HuH-7 (cell line): ENCODE results near the gene SNCB.

Source experiments
- DNase-seq: peaks from one replicate; pipeline ENCODE4 v3.0.0; 2011; ENCODE audit warnings: low spot score

The SNCB gene

DNA sequence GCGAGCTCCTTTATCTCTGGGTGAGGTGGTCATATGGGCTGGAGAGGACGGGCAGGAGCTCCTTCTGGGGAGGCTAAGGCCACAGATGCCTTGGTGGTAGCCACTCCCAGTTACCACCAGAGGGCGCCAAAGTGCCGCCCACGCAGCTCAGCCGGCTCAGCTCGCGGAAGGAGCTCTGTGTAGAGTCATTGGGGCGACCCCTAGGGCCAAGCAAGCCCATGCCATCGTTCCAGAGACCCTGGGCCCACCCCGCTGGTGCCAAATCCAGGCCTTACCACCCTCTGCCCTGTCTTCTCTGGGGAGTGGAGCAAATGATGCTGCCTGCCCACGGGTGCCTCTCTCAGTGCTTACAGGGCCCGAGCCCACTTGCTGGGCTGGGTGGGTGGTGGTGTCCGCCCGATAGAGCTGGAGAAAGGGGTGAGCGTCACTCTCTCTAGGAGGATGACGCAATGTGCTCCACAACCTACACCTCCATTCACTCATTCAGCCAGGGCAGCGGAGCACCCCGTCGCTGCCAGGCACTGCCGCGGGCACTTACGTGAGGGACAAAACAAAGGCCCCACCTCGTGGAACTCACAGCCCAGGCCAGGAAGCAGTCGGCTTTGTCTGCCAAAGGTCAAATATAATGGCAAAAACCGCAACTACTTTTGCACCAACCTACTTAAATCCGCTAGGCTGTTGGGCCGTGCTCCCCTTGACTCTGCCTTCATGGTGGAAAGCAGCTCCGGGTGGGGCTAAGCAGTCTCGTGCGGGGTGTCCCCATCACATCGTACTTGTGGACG is 30.7 kb upstream of the SNCB start:
- peak; percentile 98 for DNase-seq

DNA sequence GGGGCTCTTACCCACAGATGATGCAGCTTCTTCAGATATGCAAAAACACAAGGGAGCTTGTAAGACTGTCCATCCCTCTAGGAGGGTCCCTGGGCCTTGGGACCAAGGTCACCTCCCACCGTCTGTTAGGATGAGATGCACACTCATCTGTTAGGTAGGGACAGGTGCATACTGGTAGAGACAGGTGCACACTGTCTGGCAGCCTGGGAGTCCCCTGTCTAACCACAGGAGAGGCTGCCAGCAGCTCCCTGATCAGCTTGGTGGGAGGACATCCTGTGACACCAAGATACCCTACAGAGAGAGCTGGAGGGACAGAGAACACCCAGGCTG is 30.2 kb upstream of the SNCB start:
- DNase-seq = no peak

DNA sequence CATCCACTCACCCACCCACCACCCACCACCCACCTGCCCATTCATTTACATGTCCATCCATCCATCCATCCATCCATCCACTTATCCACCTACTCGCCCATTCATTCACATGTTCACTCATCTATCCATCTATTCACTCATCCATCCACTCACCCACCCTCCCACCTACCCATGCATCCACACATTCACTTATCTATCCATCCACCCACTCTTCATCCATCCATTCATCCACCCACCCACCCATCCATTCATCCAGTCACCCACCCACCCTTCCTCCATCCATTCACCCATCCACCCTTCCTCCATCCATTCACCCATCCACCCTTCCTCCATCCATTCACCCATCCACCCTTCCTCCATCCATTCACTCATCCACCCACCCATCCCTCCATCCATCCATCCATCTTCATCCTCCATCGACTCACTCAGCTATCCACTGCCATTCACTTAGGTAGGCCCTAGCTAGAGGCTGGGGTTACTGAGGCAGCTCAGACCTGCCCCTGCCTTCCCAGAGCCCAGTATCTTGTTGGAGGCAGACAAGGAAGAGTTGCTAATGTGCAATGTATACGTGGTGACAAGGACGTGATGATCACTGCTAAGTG is 29.6 kb upstream of the SNCB start:
- no peak for DNase-seq

DNA sequence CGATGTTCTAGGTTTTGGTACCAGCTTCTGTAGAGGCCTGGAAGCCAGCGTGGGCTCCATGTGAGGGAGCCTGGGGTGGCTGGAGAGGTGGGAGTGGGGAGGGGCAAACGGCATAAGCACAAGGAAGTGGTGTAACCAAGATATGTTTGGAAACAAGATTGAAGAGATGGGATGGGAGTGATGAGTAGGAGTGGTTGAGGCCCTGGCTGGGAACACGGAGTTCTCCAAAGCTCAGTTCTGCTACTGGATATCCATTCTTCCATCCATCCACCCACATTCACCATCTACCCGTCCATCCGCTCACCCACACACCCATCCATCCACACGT is 29.1 kb upstream of the SNCB start:
- no peak for DNase-seq

DNA sequence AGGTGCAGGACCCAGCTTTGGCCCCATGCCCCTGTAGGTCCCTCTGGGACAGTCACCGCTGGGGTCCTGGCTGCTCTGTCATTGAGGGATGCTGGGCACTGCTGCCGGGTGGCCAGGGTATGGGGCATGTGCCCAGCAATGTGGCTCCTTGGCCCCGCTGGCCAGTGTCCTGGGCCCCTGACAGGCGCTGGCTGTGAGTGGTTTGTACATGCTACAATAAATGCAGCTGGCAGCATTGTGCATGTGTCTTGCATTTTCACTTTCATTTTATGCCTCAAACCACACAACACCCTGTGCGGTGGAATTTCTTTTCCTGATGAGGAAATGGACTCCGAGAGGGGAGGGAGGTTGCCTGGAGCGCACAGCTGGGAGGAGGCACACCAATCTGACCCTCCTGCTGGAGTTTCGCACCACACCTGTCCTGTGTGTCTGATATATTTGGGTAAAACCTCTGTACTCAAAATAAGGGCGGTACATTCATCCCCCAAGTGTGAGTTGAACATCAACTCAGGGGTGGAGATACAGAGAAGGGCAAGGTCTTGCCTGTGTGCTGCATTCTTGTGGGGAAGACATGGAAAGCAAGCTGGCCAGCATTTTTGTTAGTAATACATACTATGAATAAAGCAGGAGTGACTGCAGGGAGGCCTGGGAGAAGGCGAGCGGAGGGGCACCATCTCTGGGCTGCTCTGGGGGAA is 28.6 kb upstream of the SNCB start:
- no peak for DNase-seq

DNA sequence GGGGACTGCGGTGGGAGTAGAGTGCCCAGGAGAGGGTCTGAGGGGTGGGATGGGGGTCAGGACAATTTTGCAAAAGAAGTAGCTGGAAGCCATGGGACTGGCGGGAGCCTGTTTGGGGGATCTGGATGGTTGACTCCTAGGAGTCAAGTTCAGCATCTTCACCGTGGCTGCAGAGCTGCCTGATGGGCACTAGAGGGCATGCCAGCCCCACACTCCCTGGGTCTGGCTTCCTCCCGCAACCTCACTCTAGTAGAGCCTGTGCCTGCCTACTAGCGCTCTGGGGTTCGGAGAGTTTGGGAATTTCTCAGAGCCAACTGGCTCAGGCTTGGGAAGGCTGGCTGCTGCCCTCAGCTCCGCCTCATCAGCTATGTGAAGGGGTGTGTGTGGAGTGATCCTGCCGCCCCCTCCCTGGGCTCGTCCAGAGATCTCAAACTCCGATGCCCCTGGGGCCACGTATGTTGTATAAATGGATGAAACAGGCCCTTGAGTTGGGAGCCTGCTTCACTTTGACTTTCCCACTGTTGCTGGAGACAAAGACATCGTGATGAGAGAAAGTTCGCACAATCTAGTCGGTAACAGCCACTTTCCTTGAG is 27.8 kb upstream of the SNCB start:
- DNase-seq = peak; percentile 92

DNA sequence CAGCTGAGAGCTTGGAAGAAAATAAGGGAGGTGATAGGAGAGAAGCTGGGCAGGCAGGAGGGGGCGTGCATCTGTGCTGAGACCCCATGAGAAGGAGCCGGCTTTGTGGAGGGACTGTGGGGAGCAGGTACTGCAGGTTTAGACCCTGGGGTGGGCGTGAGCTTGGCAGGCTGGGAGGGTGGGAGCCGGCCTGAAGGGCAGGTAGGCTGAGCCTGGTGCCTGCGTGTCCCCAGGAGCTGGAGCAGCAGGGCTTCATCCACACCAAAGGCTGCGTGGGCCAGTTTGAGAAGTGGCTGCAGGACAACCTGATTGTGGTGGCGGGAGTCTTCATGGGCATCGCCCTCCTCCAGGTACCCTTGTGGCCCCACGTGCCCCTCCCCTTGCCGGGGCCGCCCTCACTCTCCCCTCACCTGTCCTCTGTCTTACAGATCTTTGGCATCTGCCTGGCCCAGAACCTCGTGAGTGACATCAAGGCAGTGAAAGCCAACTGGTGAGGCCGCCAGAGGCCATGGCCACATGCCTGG is 26.2 kb upstream of the SNCB start:
- no peak for DNase-seq

DNA sequence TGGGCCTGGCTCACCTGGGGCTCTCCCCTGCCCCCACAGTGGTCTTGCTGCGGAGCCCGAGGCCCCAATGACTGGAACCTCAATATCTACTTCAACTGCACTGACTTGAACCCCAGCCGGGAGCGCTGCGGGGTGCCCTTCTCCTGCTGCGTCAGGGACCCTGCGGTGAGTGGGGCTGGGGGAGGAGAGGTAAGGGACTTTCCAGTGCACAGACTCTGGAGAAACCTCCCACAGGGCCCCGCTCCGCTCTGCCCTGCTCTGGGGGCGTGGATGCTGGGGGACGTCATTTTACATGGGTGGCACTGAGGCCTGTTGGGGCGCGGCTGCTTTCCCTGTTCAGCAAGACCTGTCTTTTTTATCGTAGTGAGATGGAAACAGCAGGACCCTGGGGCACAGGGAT is 24.5 kb upstream of the SNCB start:
- DNase-seq = no peak

DNA sequence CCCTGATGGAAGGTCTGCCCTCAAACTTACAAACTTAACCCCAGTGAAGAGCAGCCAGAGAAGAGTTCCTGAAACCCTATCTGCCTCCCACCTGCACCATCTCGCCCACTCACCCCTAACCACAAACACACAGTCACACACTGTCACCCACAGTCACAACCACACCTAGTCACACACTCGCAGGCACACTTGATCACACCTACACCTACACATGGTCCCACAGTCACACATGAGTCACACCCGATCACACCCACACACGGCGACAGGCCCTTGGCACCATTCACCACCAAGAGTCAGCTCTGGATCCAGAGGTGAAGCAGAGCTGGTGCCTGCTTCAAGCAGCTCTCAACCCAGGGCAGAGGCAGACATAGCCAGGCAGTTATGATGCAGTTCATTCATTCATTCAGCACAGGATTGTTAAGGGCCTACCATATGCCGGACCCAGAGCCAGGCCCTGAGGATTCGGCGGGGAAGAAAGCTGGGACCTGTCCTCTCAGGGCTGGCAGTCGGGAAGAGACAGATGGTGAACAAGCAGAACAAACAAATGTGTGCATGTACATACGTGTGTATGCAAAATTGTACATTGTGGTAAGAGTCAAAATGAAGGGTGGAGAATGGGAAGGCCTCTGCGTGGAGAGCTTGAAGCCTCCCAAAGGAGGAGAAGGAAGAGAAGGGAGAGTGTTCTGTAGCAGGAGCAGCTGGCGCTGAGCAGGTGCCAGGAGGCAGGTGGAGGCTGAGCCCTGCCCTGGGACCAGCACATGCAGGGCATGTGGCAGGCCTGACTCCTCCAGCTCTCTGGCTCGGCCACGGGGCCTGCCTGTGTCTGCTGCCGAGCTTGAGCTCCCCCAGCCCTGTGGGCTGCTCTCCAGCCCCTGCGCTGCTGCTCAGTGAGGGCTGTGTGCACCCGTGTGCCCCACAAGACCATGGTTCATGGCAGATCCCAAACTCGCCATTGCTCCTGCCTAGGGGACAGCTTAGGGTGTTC is 23.4 kb upstream of the SNCB start:
- DNase-seq = no peak

DNA sequence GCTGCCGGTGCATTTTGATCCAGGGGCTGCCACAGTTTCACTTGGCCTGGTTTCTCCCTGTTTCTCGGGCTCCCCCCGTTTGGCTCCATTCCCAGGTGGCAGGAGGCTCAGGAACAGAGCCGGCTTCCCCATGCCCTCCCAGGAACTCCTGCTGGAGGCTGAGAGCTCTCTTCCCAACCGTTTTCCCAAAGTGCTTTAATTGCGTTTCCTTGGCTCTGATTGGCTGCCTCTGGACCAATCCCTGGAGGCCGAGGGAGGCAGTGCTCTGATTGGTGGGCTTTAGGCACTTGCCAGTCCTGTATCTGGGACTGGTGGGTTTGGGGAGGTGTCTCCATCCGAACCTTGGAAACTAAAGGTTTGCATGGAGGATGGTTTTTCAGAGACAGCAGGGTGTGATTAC is 21.8 kb upstream of the SNCB start:
- no peak for DNase-seq

DNA sequence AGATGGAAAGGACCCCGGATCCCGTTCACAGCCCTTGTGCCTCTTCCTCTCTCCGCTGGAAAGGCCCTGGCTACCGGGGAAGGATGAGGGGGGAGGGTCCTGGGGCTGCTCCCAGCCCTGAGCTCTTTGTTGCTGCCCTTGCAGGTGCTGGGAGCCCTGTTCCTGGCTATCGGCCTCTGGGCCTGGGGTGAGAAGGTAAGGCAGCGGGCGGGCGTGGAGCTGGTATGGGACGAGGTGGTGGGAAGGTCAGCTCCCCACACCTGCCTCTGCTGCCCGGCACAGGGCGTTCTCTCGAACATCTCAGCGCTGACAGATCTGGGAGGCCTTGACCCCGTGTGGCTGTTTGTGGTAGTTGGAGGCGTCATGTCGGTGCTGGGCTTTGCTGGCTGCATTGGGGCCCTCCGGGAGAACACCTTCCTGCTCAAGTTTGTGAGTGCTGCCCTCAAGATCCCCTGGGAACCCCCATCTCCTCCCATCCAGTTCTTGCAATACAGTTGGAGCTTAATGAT is 21.2 kb upstream of the SNCB start:
- DNase-seq = no peak

DNA sequence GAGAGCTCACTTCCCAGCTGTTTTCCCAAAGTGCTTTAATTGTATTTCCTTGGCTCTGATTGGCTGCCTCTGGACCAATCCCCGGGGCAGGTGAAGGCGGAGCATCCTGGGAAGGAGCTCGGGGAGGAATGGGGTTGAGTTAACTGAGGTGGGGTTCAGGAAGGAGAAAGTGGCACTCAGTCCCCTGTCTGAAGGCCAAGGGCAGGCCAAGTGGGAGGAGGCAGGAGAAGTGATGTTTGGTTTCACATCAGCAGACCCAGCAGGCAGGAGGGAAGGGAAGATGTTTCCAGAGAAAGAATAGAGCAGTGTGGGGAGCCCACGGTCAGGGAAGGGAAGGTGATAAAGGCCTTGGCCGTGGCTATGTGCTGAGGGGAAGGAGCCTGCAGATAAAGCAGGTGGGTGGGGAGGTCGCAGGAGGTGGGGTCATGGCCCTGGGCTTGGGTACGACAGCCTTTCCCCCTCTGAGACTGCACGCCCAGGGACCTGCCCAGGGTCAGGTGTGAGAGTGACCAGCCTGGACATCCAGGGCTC is 20.1 kb upstream of the SNCB start:
- no peak for DNase-seq

DNA sequence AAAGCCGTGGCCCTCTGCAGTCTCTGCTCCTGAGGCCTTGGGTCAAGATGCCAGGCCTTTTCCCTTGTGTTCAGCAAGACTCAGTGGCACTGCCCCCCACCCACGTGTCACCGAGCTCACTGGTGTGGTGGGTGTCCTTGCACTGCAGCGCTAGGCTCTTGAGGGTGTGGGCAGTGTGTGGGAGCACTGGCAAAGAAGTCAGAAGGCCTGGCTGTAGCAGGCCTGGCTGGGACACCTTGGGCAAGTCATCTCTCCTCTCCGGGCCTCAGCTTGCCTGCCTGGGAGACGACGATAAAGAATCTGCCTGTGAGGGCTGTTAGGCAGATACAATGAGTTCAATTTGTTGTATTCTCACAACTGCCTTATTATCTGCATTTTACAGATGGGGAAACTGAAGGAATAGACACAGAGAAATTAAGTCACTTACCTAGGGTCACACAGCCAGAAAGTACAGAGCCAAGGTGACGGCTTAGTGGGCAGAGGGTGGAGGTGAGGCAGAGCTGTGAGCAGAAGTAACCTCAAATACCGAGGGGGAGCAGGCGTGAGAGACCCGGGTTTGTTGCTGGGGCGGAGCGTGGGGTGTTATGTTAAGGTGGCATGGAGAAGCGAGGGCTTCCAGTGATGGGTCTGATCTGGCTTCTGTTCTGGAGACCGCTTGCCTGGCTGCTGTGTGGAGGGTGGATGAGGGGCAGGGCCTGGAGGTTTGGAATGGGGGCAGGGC is 18.3 kb upstream of the SNCB start:
- DNase-seq = no peak

DNA sequence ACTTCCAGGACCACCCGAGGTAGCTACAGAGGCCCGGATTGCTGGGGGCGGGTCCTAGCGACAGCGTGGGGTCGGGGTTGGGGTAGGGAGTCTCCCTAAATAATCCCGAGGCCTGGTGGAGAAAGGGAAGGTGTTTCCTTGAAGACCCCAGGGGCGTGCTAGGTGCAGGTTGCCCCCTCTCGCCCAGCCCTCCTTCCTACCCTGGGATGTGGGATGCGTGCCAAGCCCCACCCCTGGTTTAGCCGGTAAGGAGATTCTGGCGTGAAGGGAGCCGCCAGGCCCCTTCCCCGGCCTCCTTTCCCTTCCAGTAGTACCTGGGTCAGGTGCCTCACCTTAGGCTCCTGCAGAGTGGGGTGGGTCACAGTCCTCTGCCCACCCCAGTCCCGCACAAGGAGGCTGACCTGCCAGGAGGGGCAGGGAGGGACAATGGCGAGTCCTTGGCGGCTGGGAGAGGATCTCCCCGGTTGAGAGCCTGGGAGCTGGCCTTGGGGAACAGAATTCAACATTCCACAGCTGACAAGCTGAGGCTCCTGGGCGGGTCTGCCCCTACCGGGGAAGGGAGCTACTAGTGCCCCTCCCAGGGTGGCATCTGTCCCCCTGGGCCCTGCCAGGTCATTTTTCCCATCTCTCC is 17.6 kb upstream of the SNCB start:
- peak; percentile 67 for DNase-seq

DNA sequence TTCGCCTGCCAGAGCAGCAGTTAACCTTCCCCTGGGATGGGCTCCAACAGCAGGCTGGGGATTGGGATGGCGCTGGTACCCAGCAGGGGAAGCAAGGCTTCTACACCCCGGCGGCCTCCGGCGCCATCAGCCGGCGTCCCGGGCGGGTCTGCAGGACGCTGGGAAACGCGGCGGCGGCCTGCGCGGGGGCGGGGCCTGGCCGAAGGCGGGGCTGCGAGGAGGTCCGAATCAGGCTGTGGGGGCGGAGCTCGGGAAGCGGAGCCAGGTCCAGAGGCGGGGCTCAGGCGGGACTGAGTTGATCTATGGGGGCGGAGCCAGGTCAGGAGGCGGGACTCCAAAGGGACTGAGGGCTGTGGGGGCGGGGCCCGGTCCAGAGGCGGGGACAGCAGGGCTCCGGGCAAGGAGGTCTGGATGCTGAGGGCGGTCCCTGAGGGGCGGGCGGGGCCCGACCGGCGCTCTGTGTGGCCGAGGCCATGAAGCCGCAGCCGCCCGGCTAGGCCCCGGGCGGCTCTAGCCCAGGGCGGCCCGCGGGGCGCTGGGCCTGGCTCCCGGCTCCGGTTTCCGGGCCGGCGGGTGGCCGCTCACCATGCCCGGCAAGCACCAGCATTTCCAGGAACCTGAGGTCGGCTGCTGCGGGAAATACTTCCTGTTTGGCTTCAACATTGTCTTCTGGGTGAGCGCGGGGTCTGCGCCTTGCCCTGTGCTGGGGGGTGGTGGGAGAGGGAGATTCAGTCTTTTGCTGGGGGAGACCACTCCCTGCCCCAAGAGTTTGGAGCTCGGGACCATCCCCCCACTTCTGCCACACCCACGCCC is 16.9 kb upstream of the SNCB start, which contains the start of gene TSPAN17:
Gene TSPAN17, plus strand, starts transcription at position 455 of the 813 bp plus-strand sequence. Its CDS starts 132 bp downstream, at position 587.
- DNase-seq = peak; percentile 99

DNA sequence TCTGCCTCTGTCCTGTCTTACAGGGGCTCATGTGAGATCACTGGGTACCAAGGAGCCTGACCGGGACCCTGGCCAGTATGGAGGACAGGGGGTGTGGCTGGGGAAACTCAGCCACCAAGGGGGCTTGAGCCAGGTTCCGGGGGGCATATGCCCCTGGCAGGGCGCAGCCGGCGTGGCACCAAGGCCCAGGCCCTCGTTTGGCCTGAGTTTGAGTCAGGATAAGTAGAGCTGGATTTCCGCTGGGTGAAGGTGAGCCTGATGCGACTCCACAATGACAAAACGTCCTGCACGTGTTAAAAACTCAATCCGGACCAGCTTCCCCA is 16.3 kb upstream of the SNCB start:
- no peak for DNase-seq

DNA sequence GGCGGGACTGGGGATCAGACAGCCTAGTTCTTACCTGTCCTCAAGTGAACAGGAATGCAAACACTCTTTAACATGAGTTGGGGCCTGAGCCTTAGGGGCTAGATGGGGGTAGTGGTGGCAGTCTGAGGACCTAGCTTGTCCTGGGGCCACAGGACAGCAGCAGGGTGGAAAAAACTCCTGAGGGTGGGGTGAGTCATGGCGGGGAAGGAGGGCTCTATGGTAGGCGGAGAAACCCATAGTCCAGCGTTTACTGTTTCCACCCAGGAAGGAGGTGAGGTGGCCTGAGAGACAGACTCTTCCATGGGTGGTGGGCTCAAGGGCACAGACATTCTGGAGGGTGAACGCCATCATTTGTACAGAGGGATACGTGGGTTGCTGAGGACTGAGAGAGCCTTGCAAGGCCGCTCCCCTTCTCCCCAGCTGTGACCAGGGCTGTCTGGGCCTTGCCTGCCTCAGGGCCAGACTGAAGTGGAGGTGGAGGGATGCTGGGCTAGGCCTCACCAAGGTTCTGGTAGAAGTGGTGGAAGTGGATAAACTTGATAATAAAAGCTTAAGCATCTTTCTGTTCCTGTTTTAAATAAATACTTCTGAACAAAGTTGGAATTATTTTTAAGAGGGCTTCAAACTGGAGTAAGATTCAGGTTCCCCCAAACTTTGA is 15.8 kb upstream of the SNCB start:
- DNase-seq = no peak

DNA sequence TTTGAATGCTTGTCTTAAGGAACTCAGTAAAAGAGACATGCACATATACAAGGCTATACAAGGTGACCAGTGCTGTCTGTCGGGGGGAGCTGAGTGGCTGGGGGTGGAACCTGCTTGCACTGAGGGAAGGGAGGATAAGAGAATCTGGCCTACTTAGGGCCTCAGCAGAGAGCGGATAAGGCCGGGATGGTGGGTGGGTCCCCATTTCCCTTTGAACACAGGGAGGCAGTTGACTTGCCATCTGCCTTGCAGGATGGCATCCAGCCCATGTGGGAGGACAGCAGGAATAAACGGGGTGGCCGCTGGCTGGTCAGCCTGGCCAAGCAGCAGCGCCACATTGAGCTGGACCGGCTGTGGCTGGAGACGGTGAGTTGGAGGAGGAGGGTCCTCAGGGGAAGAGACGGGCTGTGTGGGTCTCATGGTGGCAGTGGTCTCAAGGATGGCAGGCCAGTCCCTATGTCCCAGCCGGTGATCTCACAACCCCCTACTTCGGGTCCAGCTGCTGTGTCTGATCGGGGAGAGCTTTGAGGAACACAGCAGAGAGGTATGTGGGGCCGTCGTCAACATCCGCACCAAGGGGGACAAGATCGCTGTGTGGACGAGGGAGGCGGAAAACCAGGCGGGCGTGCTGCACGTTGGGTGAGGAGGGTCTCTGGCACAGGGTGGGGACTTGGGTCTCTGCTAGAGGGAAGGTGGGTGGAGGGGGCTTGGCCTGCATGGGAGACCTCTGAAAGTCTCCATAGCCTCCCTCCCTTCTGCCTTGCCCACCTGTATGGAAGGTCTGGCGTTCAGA is 14.7 kb upstream of the SNCB start:
- DNase-seq = no peak
